Upper lobe of left lung (tissue), 6 donors: Measurements from ENCODE around the gene UBE2C. TPM values are rescaled to one million over a fixed set of nuclear protein-coding genes. Genes with fewer than 3 reads are reported as not detected.
"Not testable (repeated sequence)": the region's sequence is repeated elsewhere in the genome, so short reads cannot be mapped to it uniquely, and the experiment has no call there.

Source experiments
- ATAC-seq, 2 donors: fragments of 200-7000 bp; cut with Tn5 transposase; one replicate each; pipeline ENCODE4 v1.9.1; 2022; ENCODE audit warnings: mild to moderate bottlenecking in 2 of 2, moderate library complexity in 2 of 2; ENCODE audit not compliant: low FRiP score in 2 of 2
- DNase-seq, 2 donors: peaks; one replicate each; pipeline ENCODE4 v3.0.0-alpha.2; 2019 to 2020
- H3K27ac ChIP-seq, 4 donors: fragments of 200-600 bp; sonication (generic); one replicate each; pipeline ENCODE4 v1.5.1; 2016 to 2019
- H3K27me3 ChIP-seq, 4 donors: fragments of 200-600 bp; sonication (generic); one replicate each; pipeline ENCODE4 v1.5.1; 2017 to 2019
- H3K36me3 ChIP-seq, 4 donors: fragments of 200-600 bp; sonication (generic); one replicate each; pipeline ENCODE4 v1.5.1; 2016 to 2019
- H3K4me1 ChIP-seq, 4 donors: fragments of 200-600 bp; sonication (generic); one replicate each; pipeline ENCODE4 v1.5.1; 2018 to 2019
- H3K4me3 ChIP-seq, 4 donors: fragments of 200-600 bp; sonication (generic); one replicate each; pipeline ENCODE4 v1.5.1; 2017 to 2019; ENCODE audit warnings: mild to moderate bottlenecking in 2 of 4, moderate library complexity in 1 of 4
- H3K9me3 ChIP-seq, 4 donors: fragments of 200-600 bp; sonication (generic); one replicate each; pipeline ENCODE4 v1.5.1; 2018 to 2019
- EP300 ChIP-seq, 4 donors: sonication (generic); formaldehyde crosslinking; IDR thresholded peaks; one replicate each; pipeline ENCODE4 v1.5.1; 2017; ENCODE audit warnings: antibody characterized with exemption in 4 of 4, control low read depth in 2 of 4
- POLR2A ChIP-seq, 4 donors: fragments of 450-650 bp; IDR thresholded peaks; one replicate each; pipeline ENCODE4 v1.5.1; 2016 to 2017; ENCODE audit warnings: antibody characterized with exemption in 4 of 4, mild to moderate bottlenecking in 2 of 4
- POLR2AphosphoS5 ChIP-seq, 2 donors: sonication (generic); formaldehyde crosslinking; IDR thresholded peaks; one replicate each; pipeline ENCODE4 v1.5.1; 2017; ENCODE audit warnings: antibody characterized with exemption in 2 of 2
- WGBS, 2 donors: methylation state at CpG; one replicate each; pipeline ENCODE4 v1.1.5; 2017 to 2018; 5-methylcytosine and 5-hydroxymethylcytosine counted together
- total RNA-seq, 6 donors: library from RNA; depleted of rRNA in 4 of 6; stranded (reverse); fragments of >200 nt in 4 of 6; gene quantifications; one replicate each; pipeline versions ENCODE4 v1.1.0 to v1.2.1, GENCODE V29; 2016 to 2021
- TF ChIP-seq, protein P1 (sequence below), 6 experiments: fragments of 450-650 bp in 4 of 6; fragments of 200-600 bp in 2 of 6; sonication (generic) in 2 of 6; IDR thresholded peaks; one replicate each; pipeline ENCODE4 v1.5.1; 2016 to 2019; ENCODE audit warnings: antibody characterized with exemption in 6 of 6
- donor health status: DM: no; HTN: no; CAD: no; lungs with moderate emphysema.
- donor health status: DM: no; HTN: yes; CAD: no; lungs with severe emphysema.

Gene UBE2C
- total RNA-seq, 6 donors from 2014 or later, result 1.1 to 12.5 (median 3.5) TPM; not detected in 2

DNA sequence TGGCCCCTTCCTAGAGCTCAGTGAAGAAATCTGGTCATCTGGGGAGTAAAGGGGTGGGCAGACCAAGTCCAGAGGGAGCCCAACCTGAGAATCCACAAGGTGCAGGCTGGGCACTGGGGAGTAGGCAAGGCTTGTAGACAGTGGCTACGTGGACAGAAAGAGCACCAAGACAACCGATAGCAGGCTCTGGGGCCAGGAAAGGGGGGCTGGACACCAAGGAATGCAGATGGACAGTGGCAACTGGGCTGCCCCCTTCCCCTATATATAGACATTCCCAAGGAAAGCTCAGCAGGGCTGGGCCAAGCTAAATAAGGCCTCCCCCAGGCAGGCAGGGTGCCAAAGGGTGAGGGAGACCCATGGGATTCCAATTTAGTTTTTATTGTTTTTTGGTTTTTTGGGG, 16.1 kb downstream of the UBE2C start:
- Histone ChIP-seq H3K9me3 (no peaks in the 10 kb centered on the region), H3K36me3 (no peaks in the 10 kb centered on the region), H3K4me1 (peaks cover 24 to 32% (median 26%) of the 10 kb centered on the region in 4 donors), H3K27ac (peak overlapping the region in 3 of 4 donors; percentile 7 to 56 (median 40)), H3K4me3 (no peak overlapping the region), H3K27me3 (peaks cover 0 to 6% (median 5%) of the 10 kb centered on the region in 4 donors)
- no peak for TF ChIP-seq POLR2AphosphoS5 (IDR thresholded peaks at IDR 0.05)
- TF ChIP-seq EP300 (IDR thresholded peaks at IDR 0.05), result no peak
- TF ChIP-seq POLR2A (IDR thresholded peaks at IDR 0.05), result no peak
- TF ChIP-seq, protein P1, sequence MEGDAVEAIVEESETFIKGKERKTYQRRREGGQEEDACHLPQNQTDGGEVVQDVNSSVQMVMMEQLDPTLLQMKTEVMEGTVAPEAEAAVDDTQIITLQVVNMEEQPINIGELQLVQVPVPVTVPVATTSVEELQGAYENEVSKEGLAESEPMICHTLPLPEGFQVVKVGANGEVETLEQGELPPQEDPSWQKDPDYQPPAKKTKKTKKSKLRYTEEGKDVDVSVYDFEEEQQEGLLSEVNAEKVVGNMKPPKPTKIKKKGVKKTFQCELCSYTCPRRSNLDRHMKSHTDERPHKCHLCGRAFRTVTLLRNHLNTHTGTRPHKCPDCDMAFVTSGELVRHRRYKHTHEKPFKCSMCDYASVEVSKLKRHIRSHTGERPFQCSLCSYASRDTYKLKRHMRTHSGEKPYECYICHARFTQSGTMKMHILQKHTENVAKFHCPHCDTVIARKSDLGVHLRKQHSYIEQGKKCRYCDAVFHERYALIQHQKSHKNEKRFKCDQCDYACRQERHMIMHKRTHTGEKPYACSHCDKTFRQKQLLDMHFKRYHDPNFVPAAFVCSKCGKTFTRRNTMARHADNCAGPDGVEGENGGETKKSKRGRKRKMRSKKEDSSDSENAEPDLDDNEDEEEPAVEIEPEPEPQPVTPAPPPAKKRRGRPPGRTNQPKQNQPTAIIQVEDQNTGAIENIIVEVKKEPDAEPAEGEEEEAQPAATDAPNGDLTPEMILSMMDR (IDR thresholded peaks at IDR 0.05), result no peak
- 64 to 74% methylated on average over 2 of the region's 2 CpGs for WGBS, 2 donors
- DNase-seq (no peak), ATAC-seq (no peak)

DNA sequence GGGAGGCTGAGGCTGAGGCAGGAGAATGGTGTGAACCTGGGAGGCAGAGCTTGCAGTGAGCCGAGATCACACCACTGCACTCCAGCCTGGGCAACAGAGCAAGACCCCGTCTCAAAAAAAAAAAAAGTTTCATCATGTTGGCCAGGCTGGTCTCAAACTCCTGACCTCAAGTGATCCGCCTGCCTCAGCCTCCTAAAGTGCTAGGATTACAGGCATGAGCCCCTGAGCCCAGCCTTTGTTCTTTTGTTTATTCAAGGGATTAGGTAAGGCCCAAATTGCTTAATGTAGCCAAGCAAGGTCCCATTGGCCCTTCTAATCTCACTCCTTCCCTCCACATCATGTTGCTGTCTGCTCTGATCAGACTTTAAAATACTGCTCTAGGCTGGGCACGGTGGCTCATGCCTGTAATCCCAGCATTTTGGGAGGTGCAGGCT, 17.2 kb downstream of the UBE2C start:
- H3K4me1 ChIP-seq, result peaks cover 19 to 31% (median 25%) of the 10 kb centered on the region in 4 donors
- not testable (repeated sequence) for H3K27me3 ChIP-seq, H3K27ac ChIP-seq, H3K36me3 ChIP-seq, H3K4me3 ChIP-seq, ATAC-seq, DNase-seq, H3K9me3 ChIP-seq
- 88 to 91% methylated on average over 4 of the region's 4 CpGs for WGBS, 2 donors

DNA sequence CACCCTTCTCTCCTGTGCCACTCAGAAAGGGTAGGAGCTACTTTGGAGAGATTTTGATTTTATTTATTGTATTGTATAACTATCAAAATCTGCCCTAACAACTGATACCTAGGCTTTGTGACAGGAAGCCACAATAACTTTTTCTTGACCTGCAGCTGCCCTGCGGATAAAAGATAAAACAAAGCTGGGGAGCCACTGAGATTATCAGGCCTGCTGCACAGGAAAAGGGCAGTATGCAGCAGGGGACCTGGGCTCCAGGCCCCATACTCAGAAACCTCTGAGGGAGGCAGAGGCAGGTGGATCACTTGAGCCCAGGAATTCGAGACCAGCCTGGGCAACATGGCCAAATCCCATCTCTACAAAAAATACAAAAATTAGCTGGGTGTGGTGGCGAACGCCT, 20.2 kb downstream of the UBE2C start:
- H3K4me1 ChIP-seq, result peaks cover 32 to 40% (median 34%) of the 10 kb centered on the region in 4 donors
- no peak for DNase-seq
- H3K27ac ChIP-seq, result peak overlapping the region; percentile 86 to 93 (median 91)
- H3K36me3 ChIP-seq, result no peaks in the 10 kb centered on the region
- TF ChIP-seq, protein P1 (IDR thresholded peaks at IDR 0.05), result no peak
- TF ChIP-seq EP300 (IDR thresholded peaks at IDR 0.05) (no peak), POLR2A (IDR thresholded peaks at IDR 0.05) (no peak), POLR2AphosphoS5 (IDR thresholded peaks at IDR 0.05) (no peak)
- H3K4me3 ChIP-seq, result peak overlapping the region in 1 of 4 donors; percentile 91
- 90 to 93% methylated on average over 4 of the region's 4 CpGs for WGBS, 2 donors
- no peaks in the 10 kb centered on the region for H3K27me3 ChIP-seq
- ATAC-seq, result no peak
- no peaks in the 10 kb centered on the region for H3K9me3 ChIP-seq

DNA sequence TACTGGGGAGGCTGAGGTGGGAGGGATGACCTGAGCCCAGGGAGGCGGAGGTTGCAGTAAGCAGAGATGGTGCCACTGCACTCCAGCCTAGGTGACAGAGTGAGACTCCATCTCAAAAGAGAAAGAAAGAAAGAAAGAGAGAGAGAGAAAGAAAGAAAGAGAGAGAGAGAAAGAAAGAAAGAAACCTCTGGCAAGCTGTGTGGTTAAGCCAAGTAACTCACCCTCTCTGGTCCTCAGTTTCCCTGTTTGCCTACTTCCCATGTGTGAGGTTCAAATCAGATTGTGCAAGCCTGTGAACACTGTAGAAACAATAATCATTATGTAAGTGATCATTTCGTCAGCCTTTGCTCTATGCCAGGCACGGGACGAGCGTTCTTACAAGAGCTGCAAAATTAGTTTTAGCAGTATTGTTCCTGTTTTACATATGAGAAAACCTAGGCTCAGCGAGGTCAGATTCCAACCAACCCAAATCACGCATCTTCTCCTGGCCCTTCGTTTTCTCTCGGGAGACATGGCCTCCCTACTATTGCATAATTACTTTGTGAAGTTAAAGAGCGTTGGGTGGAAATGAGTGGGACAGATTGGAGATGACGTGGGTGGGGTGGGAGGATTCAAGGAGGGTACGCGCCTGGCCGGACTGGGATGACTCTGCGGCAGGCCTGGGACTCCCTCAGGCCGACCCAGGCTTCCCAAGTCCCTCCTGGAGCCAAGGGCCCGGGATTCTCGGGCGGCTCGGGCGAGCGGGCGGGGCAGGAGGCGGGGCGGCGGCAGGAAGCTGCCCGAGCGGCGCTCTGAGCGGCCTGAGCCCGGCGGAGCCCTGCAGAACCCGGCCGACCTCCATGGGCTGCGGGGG, 20.8 kb downstream of the UBE2C start, which contains the start of gene SNX21:
SNX21 (plus strand) TSS at position 770 of the 853 bp plus-strand sequence. CDS start 121 bp downstream, outside the sequence.
- Histone ChIP-seq H3K4me3 (peak within 1 kb of the TSS; percentile 62 to 91 (median 72)), H3K27me3 (no peaks in the 10 kb centered on the region), H3K27ac (peak within 1 kb of the TSS; percentile 86 to 93 (median 91)), H3K9me3 (no peaks in the 10 kb centered on the region), H3K36me3 (peaks cover 0 to under 1% (median 0%) of the 10 kb centered on the region in 4 donors), H3K4me1 (peaks cover 32 to 40% (median 34%) of the 10 kb centered on the region in 4 donors)
- TF ChIP-seq POLR2AphosphoS5 (IDR thresholded peaks at IDR 0.05), result peak; percentile 31 to 55
- TF ChIP-seq EP300 (IDR thresholded peaks at IDR 0.05), result peak in 1 of 4 donors; percentile 38
- no peak for TF ChIP-seq POLR2A (IDR thresholded peaks at IDR 0.05)
- TF ChIP-seq, protein P1 (IDR thresholded peaks at IDR 0.05), result no peak
- ATAC-seq, result peak; percentile 87 to 91
- 6% methylated on average over 23 to 34 of the region's 35 CpGs for WGBS, 2 donors
- peak; percentile 78 to 96 for DNase-seq
